ENCODE data around the gene PLA2G2D.
"Not testable (repeated sequence)": the region's sequence is repeated elsewhere in the genome, so short reads cannot be mapped to it uniquely, and the experiment has no call there.

The PLA2G2D gene

GRCh38 chr1:20142001-20142710, 22.8 kb upstream of the PLA2G2D start:
- no peak for DNase-seq

- DNase-seq = no peak
Observed at GRCh38 chr1:20141466-20141865, 22.1 kb upstream of the PLA2G2D start.

GRCh38 chr1:20141001-20141400, 21.7 kb upstream of the PLA2G2D start:
- DNase-seq = no peak

GRCh38 chr1:20139776-20140612, 20.7 kb upstream of the PLA2G2D start:
- no peak for DNase-seq

GRCh38 chr1:20138961-20139550, 19.7 kb upstream of the PLA2G2D start, which contains the start of gene PLA2G2F:
TSS of gene PLA2G2F (plus strand) at chr1:20139323. CDS start at chr1:20139428, 105 bp downstream.
- DNase-seq = no peak

- no peak for DNase-seq
Observed at GRCh38 chr1:20138346-20138745, 19.0 kb upstream of the PLA2G2D start.

- DNase-seq = no peak
Observed at GRCh38 chr1:20137604-20138003, 18.3 kb upstream of the PLA2G2D start.

GRCh38 chr1:20137055-20137454, 17.7 kb upstream of the PLA2G2D start:
- DNase-seq = no peak

- DNase-seq = no peak
Observed at GRCh38 chr1:20136249-20136648, 16.9 kb upstream of the PLA2G2D start.

- DNase-seq = no peak
Observed at GRCh38 chr1:20134995-20135394, 15.7 kb upstream of the PLA2G2D start.

GRCh38 chr1:20130518-20130917, 11.2 kb upstream of the PLA2G2D start:
- not testable (repeated sequence) for DNase-seq

GRCh38 chr1:20126806-20127440, 7.6 kb upstream of the PLA2G2D start:
- no peak for DNase-seq

GRCh38 chr1:20126041-20126805, 6.9 kb upstream of the PLA2G2D start:
- DNase-seq = no peak

GRCh38 chr1:20125100-20125499, 5.8 kb upstream of the PLA2G2D start:
- no peak for DNase-seq

- DNase-seq = no peak
Observed at GRCh38 chr1:20124456-20125057, 5.2 kb upstream of the PLA2G2D start.

- DNase-seq = no peak
Observed at GRCh38 chr1:20123722-20124455, 4.6 kb upstream of the PLA2G2D start.

- no peak for DNase-seq
Observed at GRCh38 chr1:20120796-20121195, 1.5 kb upstream of the PLA2G2D start.

GRCh38 chr1:20117236-20117635, 2.1 kb downstream of the PLA2G2D start:
- DNase-seq = no peak

GRCh38 chr1:20115916-20116315, 3.4 kb downstream of the PLA2G2D start:
- DNase-seq = no peak

GRCh38 chr1:20115479-20115878, 3.9 kb downstream of the PLA2G2D start:
- DNase-seq = no peak

GRCh38 chr1:20114021-20114648, 5.2 kb downstream of the PLA2G2D start:
- DNase-seq = no peak

All from NCI-H1694 (cell line).